Measurements from ENCODE around the gene GRID2. TPM values are rescaled to one million over a fixed set of nuclear protein-coding genes. Genes with fewer than 3 reads are reported as not detected.

GRID2 gene
- total and polyA plus RNA-seq, 5 experiments from 2014 or later, result not detected

GRCh38 chr4:93187892-93188291, 884.1 kb downstream of the GRID2 start:
- Mint-ChIP-seq H3K9me3 (peaks cover 0 to 19% (median 5%) of the 10 kb centered on the region in 9 donors), H3K27ac (no peak overlapping the region), H3K36me3 (no peaks in the 10 kb centered on the region), H3K27me3 (no peaks in the 10 kb centered on the region), H3K4me1 (no peaks in the 10 kb centered on the region), H3K4me3 (no peak overlapping the region)
- POLR2A ChIA-PET, result no interaction called here
- no peak for DNase-seq
- no peak for ATAC-seq

GRCh38 chr4:93199492-93199891, 895.7 kb downstream of the GRID2 start:
- Mint-ChIP-seq H3K27ac (no peak overlapping the region), H3K27me3 (no peaks in the 10 kb centered on the region), H3K4me1 (no peaks in the 10 kb centered on the region), H3K9me3 (peaks cover 0 to 9% (median 3%) of the 10 kb centered on the region in 9 donors), H3K36me3 (no peaks in the 10 kb centered on the region), H3K4me3 (no peak overlapping the region)
- ATAC-seq (no peak), DNase-seq (no peak)
- POLR2A ChIA-PET, result no interaction called here

GRCh38 chr4:93201471-93202096, 897.8 kb downstream of the GRID2 start:
- ATAC-seq, result no peak
- no peak for DNase-seq
- POLR2A ChIA-PET, result no interaction called here
- no peak overlapping the region for H3K4me3 Mint-ChIP-seq
- no peaks in the 10 kb centered on the region for H3K27me3 Mint-ChIP-seq
- H3K9me3 Mint-ChIP-seq, result peaks cover 0 to 9% (median under 1%) of the 10 kb centered on the region in 9 donors
- no peaks in the 10 kb centered on the region for H3K4me1 Mint-ChIP-seq
- H3K27ac Mint-ChIP-seq, result no peak overlapping the region
- no peaks in the 10 kb centered on the region for H3K36me3 Mint-ChIP-seq

GRCh38 chr4:93203708-93204107, 899.9 kb downstream of the GRID2 start:
- no peak for ATAC-seq
- DNase-seq, result no peak

GRCh38 chr4:93212250-93212649, 908.5 kb downstream of the GRID2 start:
- no peak overlapping the region for H3K4me3 Mint-ChIP-seq
- H3K9me3 Mint-ChIP-seq, result peaks cover 0 to 10% (median 0%) of the 10 kb centered on the region in 9 donors
- no peak overlapping the region for H3K27ac Mint-ChIP-seq
- no peaks in the 10 kb centered on the region for H3K4me1 Mint-ChIP-seq
- ATAC-seq, result no peak
- no peak for DNase-seq
- no peaks in the 10 kb centered on the region for H3K27me3 Mint-ChIP-seq
- H3K36me3 Mint-ChIP-seq, result no peaks in the 10 kb centered on the region
- POLR2A ChIA-PET, result no interaction called here

More at GRCh38 chr4:93203708-93204107, 899.9 kb downstream of the GRID2 start:
- no peaks in the 10 kb centered on the region for H3K27me3 Mint-ChIP-seq
- H3K36me3 Mint-ChIP-seq, result no peaks in the 10 kb centered on the region
- POLR2A ChIA-PET, result no interaction called here
- H3K27ac Mint-ChIP-seq, result no peak overlapping the region
- H3K9me3 Mint-ChIP-seq, result peaks cover 0 to 9% (median 0%) of the 10 kb centered on the region in 9 donors
- H3K4me3 Mint-ChIP-seq, result no peak overlapping the region
- no peaks in the 10 kb centered on the region for H3K4me1 Mint-ChIP-seq

GRCh38 chr4:93216646-93217045, 912.9 kb downstream of the GRID2 start:
- no peak overlapping the region for H3K4me3 Mint-ChIP-seq
- POLR2A ChIA-PET, result no interaction called here
- ATAC-seq, result no peak
- no peaks in the 10 kb centered on the region for H3K36me3 Mint-ChIP-seq
- H3K27ac Mint-ChIP-seq, result no peak overlapping the region
- H3K9me3 Mint-ChIP-seq, result peaks cover 0 to 14% (median 4%) of the 10 kb centered on the region in 9 donors
- no peaks in the 10 kb centered on the region for H3K27me3 Mint-ChIP-seq
- no peak for DNase-seq
- no peaks in the 10 kb centered on the region for H3K4me1 Mint-ChIP-seq

GRCh38 chr4:93217431-93217830, 913.7 kb downstream of the GRID2 start:
- Mint-ChIP-seq H3K36me3 (no peaks in the 10 kb centered on the region), H3K4me1 (no peaks in the 10 kb centered on the region), H3K9me3 (peaks cover 0 to 12% (median 4%) of the 10 kb centered on the region in 9 donors), H3K4me3 (no peak overlapping the region), H3K27me3 (no peaks in the 10 kb centered on the region), H3K27ac (no peak overlapping the region)
- ATAC-seq (no peak), DNase-seq (no peak)
- POLR2A ChIA-PET, result no interaction called here

- H3K27me3 Mint-ChIP-seq, result no peaks in the 10 kb centered on the region
- H3K4me1 Mint-ChIP-seq, result no peaks in the 10 kb centered on the region
- no peak overlapping the region for H3K27ac Mint-ChIP-seq
- no peak for DNase-seq
- POLR2A ChIA-PET, result no interaction called here
- no peaks in the 10 kb centered on the region for H3K36me3 Mint-ChIP-seq
- no peak for ATAC-seq
- peaks cover 0 to 28% (median 4%) of the 10 kb centered on the region in 9 donors for H3K9me3 Mint-ChIP-seq
- H3K4me3 Mint-ChIP-seq, result no peak overlapping the region
Measured at GRCh38 chr4:93221771-93222170, 918.0 kb downstream of the GRID2 start.

- POLR2A ChIA-PET, result no interaction called here
- H3K36me3 Mint-ChIP-seq, result no peaks in the 10 kb centered on the region
Measured at GRCh38 chr4:93228021-93228420, 924.3 kb downstream of the GRID2 start.

GRCh38 chr4:93232883-93233282, 929.1 kb downstream of the GRID2 start:
- POLR2A ChIA-PET, result no interaction called here
- H3K4me3 Mint-ChIP-seq, result no peak overlapping the region
- no peaks in the 10 kb centered on the region for H3K36me3 Mint-ChIP-seq

More at GRCh38 chr4:93228021-93228420, 924.3 kb downstream of the GRID2 start:
- Mint-ChIP-seq H3K4me1 (no peaks in the 10 kb centered on the region), H3K9me3 (peaks cover 0 to 18% (median 10%) of the 10 kb centered on the region in 9 donors), H3K27ac (no peak overlapping the region), H3K27me3 (no peaks in the 10 kb centered on the region), H3K4me3 (no peak overlapping the region)
- no peak for DNase-seq
- ATAC-seq, result no peak

GRCh38 chr4:93237521-93237920, 933.8 kb downstream of the GRID2 start:
- Mint-ChIP-seq H3K27ac (no peak overlapping the region), H3K36me3 (no peaks in the 10 kb centered on the region), H3K27me3 (no peaks in the 10 kb centered on the region), H3K4me1 (no peaks in the 10 kb centered on the region), H3K4me3 (no peak overlapping the region), H3K9me3 (peaks cover 0 to 17% (median 0%) of the 10 kb centered on the region in 9 donors)
- POLR2A ChIA-PET, result no interaction called here
- no peak for ATAC-seq
- DNase-seq, result no peak

More at GRCh38 chr4:93232883-93233282, 929.1 kb downstream of the GRID2 start:
- Mint-ChIP-seq H3K9me3 (peaks cover 0 to 18% (median 4%) of the 10 kb centered on the region in 9 donors), H3K27ac (no peak overlapping the region), H3K4me1 (no peaks in the 10 kb centered on the region), H3K27me3 (no peaks in the 10 kb centered on the region)
- no peak for DNase-seq
- no peak for ATAC-seq

- peaks cover 0 to 14% (median 0%) of the 10 kb centered on the region in 9 donors for H3K9me3 Mint-ChIP-seq
- no peaks in the 10 kb centered on the region for H3K36me3 Mint-ChIP-seq
- no peak overlapping the region for H3K4me3 Mint-ChIP-seq
- DNase-seq (no peak), ATAC-seq (no peak)
- H3K27me3 Mint-ChIP-seq, result no peaks in the 10 kb centered on the region
- no peak overlapping the region for H3K27ac Mint-ChIP-seq
- POLR2A ChIA-PET, result no interaction called here
- H3K4me1 Mint-ChIP-seq, result no peaks in the 10 kb centered on the region
Measured at GRCh38 chr4:93243262-93243661, 939.5 kb downstream of the GRID2 start.

- H3K36me3 Mint-ChIP-seq, result no peaks in the 10 kb centered on the region
- no peaks in the 10 kb centered on the region for H3K4me1 Mint-ChIP-seq
- ATAC-seq (no peak), DNase-seq (no peak)
- no peak overlapping the region for H3K27ac Mint-ChIP-seq
- H3K27me3 Mint-ChIP-seq, result no peaks in the 10 kb centered on the region
- H3K4me3 Mint-ChIP-seq, result no peak overlapping the region
- peaks cover 0 to 2% (median 0%) of the 10 kb centered on the region in 9 donors for H3K9me3 Mint-ChIP-seq
- POLR2A ChIA-PET, result no interaction called here
Measured at GRCh38 chr4:93261207-93261606, 957.4 kb downstream of the GRID2 start.

- Mint-ChIP-seq H3K4me3 (no peak overlapping the region), H3K27ac (no peak overlapping the region)
Measured at GRCh38 chr4:93263166-93263565, 959.4 kb downstream of the GRID2 start.

More at GRCh38 chr4:93263166-93263565, 959.4 kb downstream of the GRID2 start:
- POLR2A ChIA-PET, result no interaction called here
- Mint-ChIP-seq H3K36me3 (no peaks in the 10 kb centered on the region), H3K9me3 (peaks cover 0 to 9% (median 0%) of the 10 kb centered on the region in 9 donors), H3K27me3 (no peaks in the 10 kb centered on the region), H3K4me1 (no peaks in the 10 kb centered on the region)
- ATAC-seq, result no peak
- no peak for DNase-seq

All from naive thymus-derived CD8-positive, alpha-beta T cell (primary cell).